Forelimb muscle (tissue), 1 donor: ENCODE data around the gene GIMAP1. TPM values are rescaled to one million over a fixed set of nuclear protein-coding genes. Genes with fewer than 3 reads are reported as not detected.
"Not testable (repeated sequence)": the region's sequence is repeated elsewhere in the genome, so short reads cannot be mapped to it uniquely, and the experiment has no call there.

Experiments
- DNase-seq: peaks from one replicate; pipeline ENCODE4 v3.0.0-alpha.2; 2013; ENCODE audit warnings: low read depth
- polyA plus RNA-seq: library from polyadenylated mRNA; unstranded; fragments of 120-200 nt; gene quantifications from one replicate; pipeline ENCODE4 v1.2.1, GENCODE V29; 2013; ENCODE audit not compliant: insufficient read length

The GIMAP1 gene
- polyA plus RNA-seq = 2.4 TPM

DNA sequence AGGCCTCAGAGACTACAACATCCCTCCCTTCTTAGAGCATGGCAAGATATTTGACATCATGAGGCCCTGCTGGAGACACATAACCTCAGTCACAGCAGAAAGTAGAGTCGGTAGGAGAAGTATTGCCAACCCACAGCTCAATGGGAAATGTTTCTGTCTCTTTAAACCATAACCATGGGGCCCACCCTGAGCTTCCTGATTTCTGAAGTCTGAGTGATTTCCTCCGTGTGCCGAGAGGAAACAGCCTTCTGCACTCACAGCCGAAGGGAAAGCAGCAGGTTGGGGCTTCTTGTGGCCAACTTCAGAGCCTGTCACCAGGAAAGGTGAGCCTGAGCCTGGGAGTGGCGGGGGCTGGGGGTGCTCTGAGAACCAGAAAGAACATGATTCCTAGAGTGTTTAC lies at the start of gene GIMAP1:
GIMAP1 (plus strand) TSS at position 246 of the 400 bp plus-strand sequence. CDS start 2,435 bp downstream, outside the sequence.
- no peak for DNase-seq

- no peak for DNase-seq
Measured at GRCh38 chr7:150668472-150668911, 47.9 kb upstream of the GIMAP1 start.

- DNase-seq = no peak
Measured at GRCh38 chr7:150668977-150669376, 47.4 kb upstream of the GIMAP1 start.

DNA sequence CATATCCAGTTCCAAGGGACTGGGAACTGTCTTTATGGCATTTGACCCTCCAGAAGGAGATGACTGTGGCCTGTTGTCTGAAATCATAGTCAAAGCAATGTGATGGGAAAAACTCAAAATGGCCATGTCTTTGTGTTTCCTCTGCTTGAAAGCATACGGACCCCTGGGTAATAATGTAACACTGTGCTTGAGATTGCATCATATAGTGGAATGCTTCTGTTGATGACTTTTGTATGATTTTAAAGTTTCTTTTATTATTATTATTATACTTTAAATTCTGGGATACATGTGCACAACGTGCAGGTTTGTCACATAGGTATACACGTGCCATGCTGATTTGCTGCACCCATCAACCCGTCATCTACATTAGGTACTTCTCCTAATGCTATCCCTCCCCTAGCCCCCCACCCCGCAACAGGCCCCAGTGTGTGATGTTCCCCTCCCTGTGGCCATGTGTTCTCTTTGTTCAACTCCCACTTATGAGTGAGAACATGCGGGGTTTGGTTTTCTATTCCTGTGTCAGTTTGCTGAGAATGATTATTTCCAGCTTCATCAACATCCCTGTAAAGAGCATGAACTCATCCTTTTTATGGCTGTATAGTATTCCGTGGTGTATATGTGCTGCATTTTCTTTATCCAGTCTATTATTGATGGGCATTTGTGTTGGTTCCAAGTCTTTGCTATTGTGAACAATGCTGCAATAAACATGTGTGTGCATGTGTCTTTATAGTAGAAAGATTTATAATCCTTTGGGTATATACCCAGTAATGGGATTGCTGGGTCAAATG lies 44.4 kb upstream of the GIMAP1 start:
- not testable (repeated sequence) for DNase-seq

DNA sequence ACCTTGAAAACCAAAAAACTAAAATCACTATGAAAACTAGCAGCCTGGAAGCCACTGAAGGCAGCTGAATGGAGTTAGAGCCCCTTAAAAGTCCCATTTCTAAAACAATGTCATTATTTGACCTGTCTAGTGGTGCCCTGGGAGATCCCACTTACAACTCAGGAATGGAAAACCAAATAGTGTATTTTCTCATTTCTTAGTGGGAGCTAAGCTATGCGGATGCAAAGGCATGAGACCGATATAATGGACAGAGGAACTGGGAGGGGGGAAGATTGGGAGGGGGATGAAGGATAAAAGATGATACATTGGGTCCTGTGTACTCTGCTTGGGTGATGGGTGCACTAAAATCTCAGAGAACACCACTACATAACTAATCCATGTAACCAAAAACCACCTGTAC lies 40.7 kb upstream of the GIMAP1 start:
- no peak for DNase-seq

GRCh38 chr7:150676276-150676675 lies 40.1 kb upstream of the GIMAP1 start:
- DNase-seq = not testable (repeated sequence)

GRCh38 chr7:150676854-150677253 lies 39.6 kb upstream of the GIMAP1 start:
- not testable (repeated sequence) for DNase-seq

DNA sequence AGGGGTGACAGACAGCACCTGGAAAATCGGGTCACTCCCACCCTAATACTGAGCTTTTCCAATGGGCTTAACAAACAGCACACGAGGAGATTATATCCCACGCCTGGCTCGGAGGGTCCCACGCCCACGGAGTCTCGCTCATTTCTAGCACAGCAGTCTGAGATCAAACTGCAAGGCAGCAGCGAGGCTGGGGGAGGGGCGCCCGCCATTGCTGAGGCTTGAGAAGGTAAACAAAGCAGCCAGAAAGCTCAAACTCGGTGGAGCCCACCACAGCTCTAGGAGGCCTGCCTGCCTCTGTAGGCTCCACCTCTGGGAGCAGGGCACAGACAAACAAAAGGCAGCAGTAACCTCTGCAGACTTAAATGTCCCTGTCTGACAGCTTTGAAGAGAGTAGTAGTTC lies 37.8 kb upstream of the GIMAP1 start:
- not testable (repeated sequence) for DNase-seq

DNA sequence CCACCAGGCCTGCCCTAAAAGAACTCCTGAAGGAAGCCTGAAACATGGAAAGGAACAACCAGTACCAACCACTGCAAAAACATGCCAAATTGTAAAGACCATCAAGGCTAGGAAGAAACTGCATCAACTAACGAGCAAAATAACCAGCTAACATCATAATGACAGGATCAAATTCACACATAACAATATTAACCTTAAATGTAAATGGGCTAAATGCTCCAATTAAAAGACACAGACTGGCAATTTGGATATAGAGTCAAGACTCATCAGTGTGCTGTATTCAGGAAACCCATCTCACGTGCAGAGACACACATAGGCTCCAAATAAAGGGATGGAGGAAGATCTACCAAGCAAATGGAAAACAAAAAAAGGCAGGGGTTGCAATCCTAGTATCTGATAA lies 36.0 kb upstream of the GIMAP1 start:
- DNase-seq = not testable (repeated sequence)

GRCh38 chr7:150685219-150686029 lies 31.0 kb upstream of the GIMAP1 start, which contains the start of gene GIMAP2:
GIMAP2 (plus strand) TSS chr7:150685706; CDS start chr7:150687060, 1,354 bp downstream.
- peak; percentile 32 for DNase-seq

GRCh38 chr7:150686030-150686631 lies 30.3 kb upstream of the GIMAP1 start:
- no peak for DNase-seq

- DNase-seq = no peak
Measured at GRCh38 chr7:150688630-150689029, 27.8 kb upstream of the GIMAP1 start.

DNA sequence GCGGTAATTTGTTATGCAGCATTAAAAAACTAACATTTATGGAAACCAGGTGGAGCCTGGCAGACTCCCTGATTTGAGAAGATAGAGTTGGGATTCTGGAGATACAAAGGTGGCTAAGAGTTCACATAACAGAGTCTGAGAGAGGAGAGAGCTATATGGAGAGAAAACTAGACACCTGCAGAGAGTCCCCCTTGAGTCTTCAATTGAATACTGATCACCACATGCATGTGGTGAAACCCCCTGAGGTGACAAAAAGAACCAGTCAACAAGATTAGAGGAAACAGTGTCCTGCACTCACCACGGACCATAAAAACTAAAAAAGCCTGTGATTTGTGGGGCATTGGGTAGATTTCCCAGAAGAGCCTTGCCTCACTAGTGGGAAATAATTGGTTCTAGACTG lies 20.8 kb upstream of the GIMAP1 start:
- DNase-seq = no peak

DNA sequence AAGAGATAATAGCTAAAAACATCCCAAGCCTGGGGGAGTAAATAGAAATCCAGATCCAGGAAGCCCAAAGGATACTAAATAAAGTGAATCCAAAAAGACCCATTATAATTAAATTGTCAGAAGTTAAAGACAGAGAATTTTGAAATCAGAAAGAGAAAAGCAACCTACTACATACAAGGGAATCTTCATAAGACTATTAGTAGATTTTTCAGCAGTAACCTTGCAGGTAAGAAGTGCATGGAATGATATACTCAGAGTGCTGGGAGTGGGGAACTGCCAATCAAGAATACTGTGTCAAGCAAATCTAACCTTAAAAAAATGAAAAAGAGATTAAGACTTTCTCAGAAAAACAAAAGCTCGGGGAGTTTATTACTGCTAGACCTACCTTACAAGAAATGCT lies 13.2 kb upstream of the GIMAP1 start:
- no peak for DNase-seq

DNA sequence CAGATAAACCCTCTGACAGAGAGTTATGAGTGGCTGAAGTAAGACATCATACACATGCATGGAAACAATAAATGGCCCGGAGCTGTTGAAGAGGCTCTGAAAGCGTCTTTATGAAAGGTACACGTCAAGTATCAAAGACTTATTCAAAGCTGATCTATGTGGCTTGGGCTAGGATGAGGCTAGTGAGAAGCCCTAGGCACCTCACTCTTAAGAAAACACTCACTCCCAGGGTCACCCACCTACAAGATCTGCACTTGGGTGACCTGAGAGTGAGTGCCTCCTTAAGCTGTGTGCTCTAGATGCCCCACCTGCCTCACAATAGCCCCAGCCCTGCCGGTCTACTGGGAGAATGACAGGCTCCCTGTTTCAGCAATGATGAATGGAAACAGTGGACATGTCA lies 1.1 kb upstream of the GIMAP1 start:
- DNase-seq = no peak

DNA sequence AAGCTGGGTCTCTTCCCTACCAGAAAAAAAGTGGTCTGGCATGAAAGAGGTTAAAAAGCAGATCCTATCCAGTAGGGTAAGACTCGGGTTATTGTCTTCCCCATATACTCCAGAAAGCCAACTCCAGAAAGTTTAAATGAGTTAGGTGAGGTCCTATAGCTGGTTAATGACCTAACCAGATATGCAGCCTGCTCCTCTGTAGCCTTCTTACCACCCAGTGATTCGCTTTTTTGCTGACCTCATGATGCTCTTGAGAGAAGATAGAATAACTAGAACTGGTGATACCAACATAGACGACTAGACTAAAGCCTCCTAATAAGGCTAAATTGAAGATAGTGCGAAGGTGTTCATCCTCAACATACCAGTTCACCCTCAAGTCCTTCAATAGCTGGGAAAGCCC lies 675 bp upstream of the GIMAP1 start:
- DNase-seq = no peak

- DNase-seq = no peak
Measured at GRCh38 chr7:150716939-150717338, 526 bp downstream of the GIMAP1 start.

GRCh38 chr7:150717814-150718420 lies 1.5 kb downstream of the GIMAP1 start:
- DNase-seq = no peak

- DNase-seq = no peak
Measured at GRCh38 chr7:150719436-150719835, 3.0 kb downstream of the GIMAP1 start.

- no peak for DNase-seq
Measured at GRCh38 chr7:150719960-150720891, 3.8 kb downstream of the GIMAP1 start.

DNA sequence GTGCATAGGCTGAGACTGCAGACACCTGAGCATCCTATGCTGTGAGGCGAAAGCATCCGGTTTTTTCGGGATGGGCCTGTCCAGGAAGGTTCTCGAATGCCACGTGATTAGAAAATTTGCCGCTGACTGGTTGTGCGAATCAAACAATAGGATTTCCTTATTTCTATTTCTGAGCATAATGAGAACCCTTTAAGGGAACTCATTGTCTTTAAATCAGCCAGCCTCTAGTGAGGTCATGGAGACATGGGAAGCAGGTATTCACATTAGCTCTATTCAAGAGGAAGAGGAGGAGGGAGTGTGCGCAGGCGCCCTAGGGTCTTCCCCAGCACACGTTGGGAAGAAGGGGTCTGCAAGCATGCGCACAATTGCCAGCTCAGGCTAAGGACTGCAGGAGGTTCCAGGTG lies 5.6 kb downstream of the GIMAP1 start:
- no peak for DNase-seq
